ENCODE results near the gene B3GNT8. TPM values are rescaled to one million over a fixed set of nuclear protein-coding genes. Genes with fewer than 3 reads are reported as not detected.

B3GNT8 gene
- total and polyA plus RNA-seq, 11 donors = 5.0 to 12.6 (median 9.4) TPM

DNA sequence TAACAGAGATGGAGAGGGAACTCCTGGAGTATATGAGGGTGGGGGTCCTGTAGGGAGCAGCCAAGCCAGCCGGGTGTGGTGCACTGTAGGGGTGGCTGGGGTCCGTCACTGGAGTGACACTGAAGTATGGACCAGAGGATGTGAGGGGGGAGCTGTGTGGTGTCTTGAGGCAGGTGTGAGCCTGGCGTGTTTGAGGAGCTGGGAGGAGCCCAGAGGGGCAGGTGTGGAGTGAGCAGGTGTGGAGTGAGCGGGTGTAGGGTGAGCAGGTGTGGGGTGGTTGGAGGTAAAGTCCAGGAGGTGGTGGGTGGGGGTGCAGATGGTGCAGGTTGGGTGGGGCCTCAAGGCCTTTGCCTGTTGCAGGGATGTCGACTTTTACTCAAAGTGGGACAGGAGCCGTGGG lies 5.9 kb downstream of the B3GNT8 start:
- H3K27ac ChIP-seq = peak overlapping the region in 3 of 12 donors; percentile 4 to 90 (median 48)
- H3K4me1 ChIP-seq = peaks cover 0 to 59% (median 27%) of the 10 kb centered on the region in 12 donors
- no peaks in the 10 kb centered on the region for H3K9me3 ChIP-seq
- intact Hi-C loops (cut with DNase I) = loop anchor here in 1 of 10 donors (10.0 kb wide), 1 partner anchor 107 kb away; the partner anchor contains the start of gene CCDC97
- H3K36me3 ChIP-seq = peaks cover 0 to 97% (median 74%) of the 10 kb centered on the region in 9 donors
- no peaks in the 10 kb centered on the region for H3K27me3 ChIP-seq
- DNase-seq = no peak
- no peak for TF ChIP-seq POLR2A (IDR thresholded peaks at IDR 0.05)
- TF ChIP-seq, protein P1, sequence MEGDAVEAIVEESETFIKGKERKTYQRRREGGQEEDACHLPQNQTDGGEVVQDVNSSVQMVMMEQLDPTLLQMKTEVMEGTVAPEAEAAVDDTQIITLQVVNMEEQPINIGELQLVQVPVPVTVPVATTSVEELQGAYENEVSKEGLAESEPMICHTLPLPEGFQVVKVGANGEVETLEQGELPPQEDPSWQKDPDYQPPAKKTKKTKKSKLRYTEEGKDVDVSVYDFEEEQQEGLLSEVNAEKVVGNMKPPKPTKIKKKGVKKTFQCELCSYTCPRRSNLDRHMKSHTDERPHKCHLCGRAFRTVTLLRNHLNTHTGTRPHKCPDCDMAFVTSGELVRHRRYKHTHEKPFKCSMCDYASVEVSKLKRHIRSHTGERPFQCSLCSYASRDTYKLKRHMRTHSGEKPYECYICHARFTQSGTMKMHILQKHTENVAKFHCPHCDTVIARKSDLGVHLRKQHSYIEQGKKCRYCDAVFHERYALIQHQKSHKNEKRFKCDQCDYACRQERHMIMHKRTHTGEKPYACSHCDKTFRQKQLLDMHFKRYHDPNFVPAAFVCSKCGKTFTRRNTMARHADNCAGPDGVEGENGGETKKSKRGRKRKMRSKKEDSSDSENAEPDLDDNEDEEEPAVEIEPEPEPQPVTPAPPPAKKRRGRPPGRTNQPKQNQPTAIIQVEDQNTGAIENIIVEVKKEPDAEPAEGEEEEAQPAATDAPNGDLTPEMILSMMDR (IDR thresholded peaks at IDR 0.05) = no peak
- no peak overlapping the region for H3K4me3 ChIP-seq
- no peak for ATAC-seq
- 88 to 90% (median 89%) methylated on average over 6 of the region's 6 CpGs for WGBS, 4 donors

DNA sequence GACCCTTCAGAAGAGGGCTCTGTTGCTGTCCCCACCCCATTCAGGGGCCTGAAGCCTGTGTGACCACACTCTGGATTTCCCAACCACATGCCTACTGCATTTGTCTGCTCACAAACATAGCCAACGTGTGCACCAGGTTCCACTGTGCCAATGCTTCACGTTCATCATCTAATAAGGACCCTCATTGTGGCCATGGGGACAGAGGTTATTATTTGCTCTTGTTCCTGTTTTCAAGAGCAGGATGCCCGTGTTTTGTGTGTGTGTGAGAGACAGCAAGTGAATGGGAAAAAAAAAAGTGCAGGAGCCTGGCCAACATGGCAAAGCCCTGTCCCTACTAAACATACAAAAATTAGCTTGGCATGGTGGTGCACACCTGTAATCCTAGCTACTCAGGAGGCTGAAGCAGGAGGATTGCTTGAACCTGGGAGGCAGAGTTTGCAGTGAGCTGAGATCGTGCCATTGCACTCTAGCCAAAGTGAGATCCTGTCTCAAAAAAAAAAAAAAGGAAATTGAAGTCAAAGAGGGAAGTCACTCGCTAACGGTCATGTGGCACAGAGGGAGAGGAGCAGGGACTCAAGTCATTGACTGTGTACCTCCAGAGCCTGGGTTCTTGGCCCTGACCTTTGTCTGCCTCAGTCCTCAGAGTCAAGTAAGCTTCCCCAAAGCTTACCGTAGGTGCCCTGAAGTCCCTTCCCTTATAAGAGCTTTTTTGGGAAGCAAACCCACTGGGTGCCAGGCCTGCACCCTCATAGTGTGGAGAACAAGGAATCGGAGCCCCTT lies 6.9 kb downstream of the B3GNT8 start:
- Histone ChIP-seq H3K4me1 (peaks cover 0 to 49% (median 17%) of the 10 kb centered on the region in 12 donors), H3K4me3 (no peak overlapping the region), H3K27ac (peak overlapping the region in 3 of 12 donors; percentile 34 to 90 (median 48)), H3K27me3 (no peaks in the 10 kb centered on the region), H3K36me3 (peaks cover 0 to 94% (median 81%) of the 10 kb centered on the region in 9 donors), H3K9me3 (no peaks in the 10 kb centered on the region)
- TF ChIP-seq POLR2A (IDR thresholded peaks at IDR 0.05) = no peak
- TF ChIP-seq, protein P1 (IDR thresholded peaks at IDR 0.05) = no peak
- intact Hi-C loops (cut with DNase I) = loop anchor here in 1 of 10 donors (10.0 kb wide), 1 partner anchor 105 kb away; the partner anchor contains the start of gene CCDC97
- ATAC-seq (peak in 2 of 4 donors; percentile 38 to 39), DNase-seq (peak in 1 of 5 donors; percentile 47)
- 66 to 73% (median 68%) methylated on average over 8 of the region's 8 CpGs for WGBS, 4 donors

- intact Hi-C loops (cut with DNase I) = no loop called here
- H3K36me3 ChIP-seq = peaks cover 0 to 90% (median 77%) of the 10 kb centered on the region in 9 donors
- H3K27me3 ChIP-seq = no peaks in the 10 kb centered on the region
- 78 to 91% (median 84%) methylated on average over 8 to 12 of the region's 12 CpGs for WGBS, 4 donors
- H3K27ac ChIP-seq = no peak overlapping the region
- H3K9me3 ChIP-seq = no peaks in the 10 kb centered on the region
- DNase-seq (peak in 1 of 5 donors; percentile 42), ATAC-seq (no peak)
- H3K4me3 ChIP-seq = no peak overlapping the region
- H3K4me1 ChIP-seq = peaks cover 0 to 37% (median 14%) of the 10 kb centered on the region in 12 donors
- TF ChIP-seq POLR2A (IDR thresholded peaks at IDR 0.05) = no peak
- TF ChIP-seq, protein P1 (IDR thresholded peaks at IDR 0.05) = no peak
These were observed 10.9 kb downstream of the B3GNT8 start for GRCh38 chr19:41416194-41416674.

GRCh38 chr19:41415154-41415571 lies 12.0 kb downstream of the B3GNT8 start:
- DNase-seq = no peak

More at GRCh38 chr19:41415154-41415571, 12.0 kb downstream of the B3GNT8 start:
- Histone ChIP-seq H3K27me3 (no peaks in the 10 kb centered on the region), H3K36me3 (peaks cover 0 to 84% (median 71%) of the 10 kb centered on the region in 9 donors), H3K4me1 (peaks cover 0 to 37% (median 22%) of the 10 kb centered on the region in 12 donors), H3K4me3 (no peak overlapping the region), H3K27ac (no peak overlapping the region), H3K9me3 (no peaks in the 10 kb centered on the region)
- WGBS, 4 donors = 68 to 75% (median 72%) methylated on average over 8 to 9 of the region's 9 CpGs
- TF ChIP-seq, protein P1 (IDR thresholded peaks at IDR 0.05) = no peak
- no peak for TF ChIP-seq POLR2A (IDR thresholded peaks at IDR 0.05)
- intact Hi-C loops (cut with DNase I) = no loop called here
- ATAC-seq = no peak
